ENCODE results near the gene CARS2. TPM values are rescaled to one million over a fixed set of nuclear protein-coding genes. Genes with fewer than 3 reads are reported as not detected.
"Not testable (repeated sequence)": the region's sequence is repeated elsewhere in the genome, so short reads cannot be mapped to it uniquely, and the experiment has no call there.

The CARS2 gene
- total RNA-seq, 1 experiment from 2014 or later, result 91.1 TPM

- DNase-seq (ENCODE audit: low spot score), result peak; percentile 94
- in situ Hi-C loops (cut with HindIII; ENCODE audit: low sequenced_read_pairs), result no loop called here
These were observed 60.9 kb downstream of the CARS2 start for GRCh38 chr13:110644892-110645521.

- in situ Hi-C loops (cut with HindIII; ENCODE audit: low sequenced_read_pairs), result no loop called here
- no peak for DNase-seq (ENCODE audit: low spot score)
These were observed 62.0 kb downstream of the CARS2 start for GRCh38 chr13:110643768-110644421.

DNA sequence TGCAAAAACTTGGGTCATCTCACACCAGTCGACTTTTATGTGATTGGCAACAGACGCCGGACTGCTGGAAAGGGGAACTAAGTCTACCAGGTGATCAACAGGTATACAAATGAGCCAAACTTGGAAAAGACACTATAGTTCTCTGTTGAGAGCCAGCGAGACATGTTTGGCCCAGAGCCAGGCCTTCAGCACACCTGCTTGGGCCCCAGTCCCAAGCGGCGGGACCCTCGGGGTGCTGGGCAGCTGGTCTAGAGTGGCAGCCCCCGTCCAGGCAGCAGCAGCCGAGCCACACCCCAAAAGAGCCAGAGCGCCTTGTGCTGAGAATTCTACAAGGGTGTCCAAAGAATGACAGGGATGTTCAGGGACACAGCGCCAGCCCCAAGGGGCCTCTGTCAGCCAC lies 62.6 kb downstream of the CARS2 start:
- in situ Hi-C loops (cut with HindIII; ENCODE audit: low sequenced_read_pairs), result no loop called here
- no peak for DNase-seq (ENCODE audit: low spot score)

DNA sequence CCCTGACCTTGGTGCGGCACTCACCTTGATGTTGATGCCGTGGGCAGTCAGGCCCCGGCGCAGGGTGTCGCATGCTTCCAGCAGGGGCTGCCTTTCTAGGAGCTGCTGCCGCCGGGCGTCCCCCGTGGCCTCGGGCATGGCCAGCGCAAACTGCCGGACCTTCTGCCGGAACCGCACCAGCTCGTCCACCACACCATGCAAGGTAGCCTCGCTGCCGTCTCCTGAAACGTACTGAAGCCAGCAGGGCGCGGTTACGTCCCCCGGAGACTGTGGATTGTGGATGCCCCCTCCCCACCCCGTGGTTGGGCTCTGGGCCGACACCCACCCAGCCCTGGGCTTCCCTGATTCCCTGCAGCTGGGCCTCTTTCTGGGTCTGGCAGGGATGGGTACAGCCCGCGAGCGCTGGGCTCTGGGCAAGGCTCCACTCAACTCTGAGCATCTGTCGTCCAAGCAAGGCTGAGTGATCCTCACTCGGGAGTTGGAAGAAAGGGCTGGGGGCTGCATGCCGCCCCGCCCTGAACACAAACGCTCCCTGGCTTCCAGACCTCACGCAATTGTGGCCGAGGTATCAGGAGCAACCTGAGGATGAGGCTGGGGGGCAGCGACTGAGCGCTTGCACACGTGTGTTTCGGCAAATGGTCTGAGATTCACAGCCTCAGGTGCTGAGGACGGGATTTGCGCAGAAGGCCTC lies 63.5 kb downstream of the CARS2 start:
- no peak for DNase-seq (ENCODE audit: low spot score)
- in situ Hi-C loops (cut with HindIII; ENCODE audit: low sequenced_read_pairs), result no loop called here

DNA sequence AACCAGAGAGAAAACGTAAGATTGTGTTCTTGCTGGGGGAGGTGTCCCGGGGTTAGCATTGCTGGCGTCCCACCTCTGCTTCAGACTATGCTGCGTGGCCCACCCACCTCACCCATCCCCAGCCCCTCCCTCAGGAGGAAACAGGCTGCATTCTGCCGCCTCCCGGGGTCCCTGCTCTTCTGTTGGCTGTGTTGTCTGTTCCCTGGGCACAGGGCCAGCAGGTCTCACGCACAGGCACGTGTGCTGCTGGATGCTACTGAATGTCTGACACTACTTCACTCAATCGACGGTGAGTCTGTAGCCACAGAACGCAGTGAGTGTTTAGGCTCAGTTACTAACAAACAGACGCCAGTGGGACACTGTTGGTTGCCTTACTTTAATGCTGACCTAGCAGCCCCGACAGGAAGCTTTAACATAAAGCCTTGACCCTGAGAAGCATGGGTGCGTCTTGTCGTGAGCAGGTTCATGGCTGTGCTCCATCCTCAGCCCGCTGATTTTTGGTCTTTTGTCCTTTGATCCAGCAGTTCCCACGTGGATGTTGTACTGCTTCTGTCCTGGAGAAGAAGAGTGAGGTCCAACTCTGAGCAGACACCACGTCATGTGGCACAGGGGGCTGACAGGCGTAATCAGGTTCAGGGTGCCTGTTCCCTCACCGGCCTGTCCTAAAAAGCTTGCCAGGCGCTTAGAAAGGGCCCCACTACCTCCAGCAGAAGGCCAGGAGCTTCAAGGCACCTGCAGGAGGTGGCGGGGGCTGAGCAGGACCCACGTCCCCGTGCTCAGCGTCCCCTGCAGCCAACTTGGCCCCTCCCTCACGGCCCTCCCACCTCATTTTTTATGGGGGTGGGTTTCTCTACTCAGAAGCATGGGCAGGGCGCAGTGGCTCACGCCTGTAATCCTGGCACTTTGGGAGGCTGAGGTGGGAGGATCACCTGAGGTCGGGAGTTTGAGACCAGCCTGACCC lies 64.6 kb downstream of the CARS2 start:
- in situ Hi-C loops (cut with HindIII; ENCODE audit: low sequenced_read_pairs), result no loop called here
- DNase-seq (ENCODE audit: low spot score), result peak; percentile 21

DNA sequence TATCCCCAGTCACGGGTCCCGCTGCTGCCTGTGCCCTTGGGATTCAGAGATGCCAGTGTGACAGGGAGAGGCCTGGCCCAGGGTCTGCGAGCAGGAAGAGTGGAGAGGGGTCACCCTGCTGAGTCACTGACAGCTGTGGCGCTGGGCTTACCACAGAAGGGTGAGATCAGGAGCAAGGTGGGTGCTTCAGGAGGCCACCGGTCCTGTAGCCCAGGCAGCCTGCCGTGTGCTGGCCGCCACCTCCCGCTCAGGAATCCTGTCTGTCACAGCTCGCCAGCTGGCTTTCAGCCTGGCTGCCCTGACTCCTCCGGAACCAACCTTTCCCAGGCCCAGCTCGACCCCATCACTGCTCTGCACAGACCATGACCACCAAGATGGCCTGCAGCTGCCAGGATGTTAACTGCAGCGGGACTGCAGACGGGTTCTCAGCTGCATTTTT lies 65.3 kb downstream of the CARS2 start:
- DNase-seq (ENCODE audit: low spot score), result peak; percentile 68
- in situ Hi-C loops (cut with HindIII; ENCODE audit: low sequenced_read_pairs), result no loop called here

GRCh38 chr13:110639935-110640334 lies 66.0 kb downstream of the CARS2 start:
- in situ Hi-C loops (cut with HindIII; ENCODE audit: low sequenced_read_pairs), result no loop called here
- DNase-seq (ENCODE audit: low spot score), result no peak

- in situ Hi-C loops (cut with HindIII; ENCODE audit: low sequenced_read_pairs), result no loop called here
- no peak for DNase-seq (ENCODE audit: low spot score)
These were observed 66.8 kb downstream of the CARS2 start for GRCh38 chr13:110638814-110639806.

- no peak for DNase-seq (ENCODE audit: low spot score)
- in situ Hi-C loops (cut with HindIII; ENCODE audit: low sequenced_read_pairs), result no loop called here
These were observed 67.7 kb downstream of the CARS2 start for GRCh38 chr13:110638257-110638656.

DNA sequence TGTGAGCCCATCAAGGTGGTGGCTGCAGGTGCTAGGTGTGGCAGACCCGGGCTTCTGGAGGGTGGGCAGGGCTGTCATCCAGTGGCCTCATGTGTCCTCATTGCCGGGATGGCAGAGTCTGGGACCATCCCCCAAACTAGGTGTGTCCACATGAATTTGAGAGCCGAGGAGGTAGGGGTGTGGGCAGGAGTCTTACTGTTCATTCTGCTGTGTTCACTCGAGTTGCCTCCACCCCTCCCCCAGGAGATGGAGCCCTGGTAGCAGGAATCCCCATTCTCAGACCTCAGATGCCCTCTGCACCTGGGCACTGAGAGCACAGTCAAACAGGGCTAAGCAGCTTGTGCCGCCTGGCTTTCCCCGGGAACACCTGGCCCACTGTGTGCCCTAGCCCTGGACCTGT lies 68.2 kb downstream of the CARS2 start:
- in situ Hi-C loops (cut with HindIII; ENCODE audit: low sequenced_read_pairs), result no loop called here
- DNase-seq (ENCODE audit: low spot score), result no peak

- in situ Hi-C loops (cut with HindIII; ENCODE audit: low sequenced_read_pairs), result no loop called here
- DNase-seq (ENCODE audit: low spot score), result no peak
These were observed 68.6 kb downstream of the CARS2 start for GRCh38 chr13:110637275-110637674.

DNA sequence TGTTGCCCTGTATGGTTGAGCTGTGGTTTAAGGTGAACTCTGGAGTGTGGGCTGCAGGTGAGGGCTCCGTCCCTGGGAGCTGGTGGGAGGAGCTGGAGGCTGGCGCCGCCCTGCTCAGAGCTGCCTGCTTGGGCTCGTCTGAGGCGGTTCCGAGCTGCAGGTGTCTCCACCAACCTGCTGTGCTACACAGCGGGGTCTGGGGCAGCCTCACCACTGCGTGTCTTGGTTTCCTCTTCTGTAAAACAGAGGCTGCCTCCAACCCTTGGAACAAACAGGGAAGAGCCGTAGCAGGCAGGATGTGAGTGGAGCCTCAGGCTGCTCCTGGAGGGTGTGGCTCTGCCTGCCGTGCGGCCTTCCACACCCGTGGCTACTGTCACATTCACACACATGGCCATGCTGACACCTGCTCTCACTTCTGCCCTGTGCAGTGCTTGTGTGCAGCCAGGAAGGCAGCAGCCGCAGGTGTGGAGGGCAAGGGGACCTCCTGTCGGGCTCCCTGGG lies 69.2 kb downstream of the CARS2 start:
- in situ Hi-C loops (cut with HindIII; ENCODE audit: low sequenced_read_pairs), result no loop called here
- DNase-seq (ENCODE audit: low spot score), result no peak

GRCh38 chr13:110636053-110636475 lies 69.9 kb downstream of the CARS2 start:
- no peak for DNase-seq (ENCODE audit: low spot score)
- in situ Hi-C loops (cut with HindIII; ENCODE audit: low sequenced_read_pairs), result no loop called here

DNA sequence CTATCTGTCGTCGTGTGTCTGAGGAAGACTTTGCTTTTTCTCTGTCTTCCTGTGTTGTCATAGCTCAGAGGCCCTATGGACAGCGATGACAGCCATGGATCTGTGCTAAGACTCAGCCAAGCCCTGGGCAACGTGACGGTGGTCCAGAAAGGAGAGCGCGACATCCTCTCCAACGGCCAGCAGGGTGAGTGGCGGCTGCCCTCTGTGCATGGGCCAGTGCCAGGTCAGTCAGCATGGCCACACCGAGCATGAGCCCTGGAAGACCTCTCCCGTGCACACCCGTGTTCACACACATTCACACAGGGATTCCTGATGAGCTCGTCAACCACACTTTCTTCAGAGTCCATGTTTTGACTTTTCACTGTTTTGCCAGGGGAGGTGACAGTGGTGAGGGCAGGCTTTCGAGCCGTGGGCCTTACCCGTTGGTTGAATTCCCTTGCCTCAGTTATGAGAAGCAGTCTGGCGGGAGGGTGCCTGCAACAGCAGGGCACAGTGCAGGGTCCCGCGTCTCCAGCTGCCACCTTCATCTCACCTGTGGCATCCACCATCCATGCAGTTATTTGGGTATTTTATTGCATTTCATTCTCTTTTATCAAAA lies 70.4 kb downstream of the CARS2 start:
- no peak for DNase-seq (ENCODE audit: low spot score)
- in situ Hi-C loops (cut with HindIII; ENCODE audit: low sequenced_read_pairs), result no loop called here

- in situ Hi-C loops (cut with HindIII; ENCODE audit: low sequenced_read_pairs), result no loop called here
- DNase-seq (ENCODE audit: low spot score), result no peak
These were observed 71.4 kb downstream of the CARS2 start for GRCh38 chr13:110634558-110634957.

DNA sequence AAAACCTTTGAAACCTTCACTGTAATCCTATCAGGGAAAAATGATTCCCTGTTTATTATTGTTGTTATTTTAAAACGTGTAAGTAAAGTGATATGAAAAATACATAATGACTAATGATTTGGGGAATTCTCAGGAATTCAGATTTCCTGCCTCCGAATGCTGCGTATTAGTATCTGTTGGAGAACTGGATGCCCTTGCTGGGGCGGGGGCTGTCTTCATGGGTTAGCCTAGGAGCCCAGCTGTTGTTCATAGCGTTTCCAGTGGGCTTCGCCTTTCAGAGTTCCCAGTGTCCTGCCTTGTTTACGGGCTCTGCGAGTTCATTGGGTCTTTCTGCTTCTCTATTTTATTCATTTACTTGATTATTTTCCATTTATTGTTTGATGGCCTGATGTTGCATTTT lies 72.1 kb downstream of the CARS2 start:
- in situ Hi-C loops (cut with HindIII; ENCODE audit: low sequenced_read_pairs), result no loop called here
- no peak for DNase-seq (ENCODE audit: low spot score)

DNA sequence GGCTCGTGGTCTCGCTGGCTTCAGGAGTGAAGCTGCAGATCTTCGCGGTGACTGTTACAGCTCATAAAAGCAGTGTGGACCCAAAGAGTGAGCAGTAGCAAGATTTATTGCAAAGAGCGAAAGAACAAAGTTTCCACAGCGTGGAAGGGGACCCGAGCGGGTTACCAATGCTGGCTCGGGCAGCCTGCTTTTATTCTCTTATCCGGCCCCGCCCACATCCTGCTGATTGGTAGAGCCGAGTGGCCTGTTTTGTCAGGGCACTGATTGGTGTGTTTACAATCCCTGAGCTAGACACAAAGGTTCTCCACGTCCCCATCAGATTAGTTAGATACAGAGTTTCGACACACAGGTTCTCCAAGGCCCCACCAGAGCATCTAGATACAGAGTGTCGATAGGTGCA lies 73.7 kb downstream of the CARS2 start:
- in situ Hi-C loops (cut with HindIII; ENCODE audit: low sequenced_read_pairs); DNase-seq (ENCODE audit: low spot score): not testable (repeated sequence)

All from G401 (cell line).